Thyroid gland (tissue), 4 donors: ENCODE data around the gene SH3BP4. TPM values are rescaled to one million over a fixed set of nuclear protein-coding genes. Genes with fewer than 3 reads are reported as not detected.

Source experiments
- DNase-seq, 2 donors: peaks; one replicate each; pipeline ENCODE4 v3.0.0-alpha.2; 2019
- H3K27ac ChIP-seq, 3 donors: fragments of 200-600 bp; sonication (generic); 1 replicate in 2 of 3; 2 replicates in 1 of 3; pipeline ENCODE4 v1.5.1; 2016 to 2019; ENCODE audit warnings: mild to moderate bottlenecking in 1 of 3, moderate library complexity in 1 of 3
- H3K27me3 ChIP-seq: fragments of 200-600 bp; sonication (generic); one replicate; pipeline ENCODE4 v1.5.1; 2019
- H3K36me3 ChIP-seq, 2 donors: fragments of 200-600 bp; sonication (generic); one replicate each; pipeline ENCODE4 v1.5.1; 2016 to 2019
- H3K4me1 ChIP-seq, 2 donors: fragments of 200-600 bp; sonication (generic); one replicate each; pipeline ENCODE4 v1.5.1; 2017 to 2019
- H3K4me3 ChIP-seq, 3 donors: fragments of 200-600 bp; sonication (generic); replicated peaks in 1 of 3; 1 replicate in 2 of 3; 2 replicates in 1 of 3; pipeline ENCODE4 v1.5.1; 2016; ENCODE audit warnings: mild to moderate bottlenecking in 1 of 3
- H3K9me3 ChIP-seq: fragments of 200-600 bp; sonication (generic); one replicate; pipeline ENCODE4 v1.5.1; 2017
- CTCF ChIP-seq, 6 experiments: fragments of 200-600 bp in 3 of 6; fragments of 450-650 bp in 3 of 6; sonication (generic) in 3 of 6; IDR thresholded peaks; one replicate each; pipeline ENCODE4 v1.5.1; 2016 to 2019; ENCODE audit warnings: antibody characterized with exemption in 6 of 6, mild to moderate bottlenecking in 2 of 6, inconsistent platforms in 1 of 6, moderate library complexity in 1 of 6
- POLR2A ChIP-seq, 2 donors: fragments of 450-650 bp; IDR thresholded peaks; one replicate each; pipeline ENCODE4 v1.6.1; 2017; ENCODE audit warnings: antibody characterized with exemption in 2 of 2, mild to moderate bottlenecking in 2 of 2, moderate library complexity in 1 of 2
- WGBS, 2 donors: methylation state at CpG; one replicate each; pipeline ENCODE4 v1.1.5; 2017; 5-methylcytosine and 5-hydroxymethylcytosine counted together
- intact Hi-C: fragments of 100-400 bp; cut with DNase I; formaldehyde crosslinking; loops from one replicate; pipeline ENCODE4 v1.15.1; 2023
- total RNA-seq, 4 donors: library from RNA; depleted of rRNA; stranded (reverse); fragments of >200 nt; gene quantifications; one replicate each; pipeline ENCODE4 v1.2.3, GENCODE V29; 2016

The SH3BP4 gene
- total RNA-seq, 4 donors from 2014 or later: 36.9 to 64.6 (median 47.9) TPM

GRCh38 chr2:235068701-235069100 is 116.9 kb downstream of the SH3BP4 start:
- no peaks in the 10 kb centered on the region for H3K36me3 ChIP-seq
- 77 to 93% methylated on average over 3 of the region's 3 CpGs for WGBS, 2 donors

GRCh38 chr2:235070063-235070706 is 118.4 kb downstream of the SH3BP4 start:
- no peak for TF ChIP-seq POLR2A (IDR thresholded peaks at IDR 0.05)
- TF ChIP-seq CTCF (IDR thresholded peaks at IDR 0.05): no peak
- H3K4me3 ChIP-seq: no peak overlapping the region
- no peaks in the 10 kb centered on the region for H3K36me3 ChIP-seq
- DNase-seq: no peak
- H3K27ac ChIP-seq: no peak overlapping the region
- H3K9me3 ChIP-seq: no peaks in the 10 kb centered on the region
- no peaks in the 10 kb centered on the region for H3K27me3 ChIP-seq
- H3K4me1 ChIP-seq: no peaks in the 10 kb centered on the region
- intact Hi-C loops: no loop called here

More at GRCh38 chr2:235068701-235069100, 116.9 kb downstream of the SH3BP4 start:
- no peak overlapping the region for H3K4me3 ChIP-seq
- no peak for DNase-seq
- intact Hi-C loops: no loop called here
- no peaks in the 10 kb centered on the region for H3K9me3 ChIP-seq
- TF ChIP-seq CTCF (IDR thresholded peaks at IDR 0.05): no peak
- TF ChIP-seq POLR2A (IDR thresholded peaks at IDR 0.05): no peak
- no peak overlapping the region for H3K27ac ChIP-seq
- H3K27me3 ChIP-seq: no peaks in the 10 kb centered on the region
- H3K4me1 ChIP-seq: no peaks in the 10 kb centered on the region

- intact Hi-C loops: no loop called here
- Histone ChIP-seq H3K27me3 (no peaks in the 10 kb centered on the region), H3K36me3 (no peaks in the 10 kb centered on the region), H3K27ac (no peak overlapping the region), H3K4me1 (no peaks in the 10 kb centered on the region), H3K9me3 (no peaks in the 10 kb centered on the region), H3K4me3 (no peak overlapping the region)
- no peak for DNase-seq
- WGBS, 2 donors: 62 to 64% methylated on average over 6 of the region's 6 CpGs
- TF ChIP-seq POLR2A (IDR thresholded peaks at IDR 0.05): no peak
- no peak for TF ChIP-seq CTCF (IDR thresholded peaks at IDR 0.05)
Observed at GRCh38 chr2:235073868-235074413, 122.1 kb downstream of the SH3BP4 start.

GRCh38 chr2:235077046-235077445 is 125.2 kb downstream of the SH3BP4 start:
- H3K27ac ChIP-seq: no peak overlapping the region
- DNase-seq: no peak
- no peaks in the 10 kb centered on the region for H3K4me1 ChIP-seq
- no peaks in the 10 kb centered on the region for H3K9me3 ChIP-seq
- no peak overlapping the region for H3K4me3 ChIP-seq
- no peaks in the 10 kb centered on the region for H3K36me3 ChIP-seq
- 92 to 94% methylated on average over 5 of the region's 5 CpGs for WGBS, 2 donors
- intact Hi-C loops: no loop called here
- no peaks in the 10 kb centered on the region for H3K27me3 ChIP-seq
- no peak for TF ChIP-seq CTCF (IDR thresholded peaks at IDR 0.05)
- TF ChIP-seq POLR2A (IDR thresholded peaks at IDR 0.05): no peak

- no peak overlapping the region for H3K4me3 ChIP-seq
- no peaks in the 10 kb centered on the region for H3K27me3 ChIP-seq
- H3K4me1 ChIP-seq: no peaks in the 10 kb centered on the region
- H3K9me3 ChIP-seq: no peaks in the 10 kb centered on the region
- DNase-seq: no peak
- 44 to 66% methylated on average over 4 of the region's 4 CpGs for WGBS, 2 donors
- H3K27ac ChIP-seq: no peak overlapping the region
- H3K36me3 ChIP-seq: no peaks in the 10 kb centered on the region
- no peak for TF ChIP-seq POLR2A (IDR thresholded peaks at IDR 0.05)
- intact Hi-C loops: no loop called here
Observed at GRCh38 chr2:235078182-235078581, 126.4 kb downstream of the SH3BP4 start.
